GM19467 (cell line): Measurements from ENCODE around the gene PCDHB8.
"Not testable (repeated sequence)": the region's sequence is repeated elsewhere in the genome, so short reads cannot be mapped to it uniquely, and the experiment has no call there.

Experiments used
- ATAC-seq: cut with Tn5 transposase; IDR thresholded peaks from one replicate; pipeline ENCODE4 v1.9.1; 2021; ENCODE audit warnings: mild to moderate bottlenecking, moderate library complexity; ENCODE audit not compliant: unreplicated experiment

The PCDHB8 gene

DNA sequence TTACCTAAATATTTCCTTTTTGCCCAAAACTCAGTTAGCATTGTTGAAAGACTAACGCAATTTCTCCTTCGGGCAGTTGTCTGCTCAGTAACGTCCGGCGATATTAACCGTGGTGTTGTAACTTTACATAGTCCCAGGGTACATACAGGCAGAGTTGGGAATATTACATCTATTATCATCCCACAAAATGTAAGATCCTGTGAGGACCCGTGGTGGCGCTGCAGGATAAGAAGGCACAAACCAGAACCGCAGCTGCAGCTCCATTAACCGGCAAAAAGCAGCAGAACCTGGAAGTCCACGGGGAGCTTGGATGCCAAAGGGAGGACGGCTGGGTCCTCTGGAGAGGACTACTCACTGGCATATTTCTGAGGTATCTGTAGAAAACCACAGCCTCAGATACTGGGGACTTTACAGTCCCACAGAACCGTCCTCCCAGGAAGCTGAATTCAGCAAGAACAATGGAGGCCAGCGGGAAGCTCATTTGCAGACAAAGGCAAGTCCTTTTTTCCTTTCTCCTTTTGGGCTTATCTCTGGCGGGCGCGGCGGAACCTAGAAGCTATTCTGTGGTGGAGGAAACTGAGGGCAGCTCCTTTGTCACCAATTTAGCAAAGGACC lies at the start of gene PCDHB8:
Gene PCDHB8 (plus strand): TSS at position 214 of the 615 bp plus-strand sequence. CDS start 245 bp downstream, at position 459.
- ATAC-seq = not testable (repeated sequence)

DNA sequence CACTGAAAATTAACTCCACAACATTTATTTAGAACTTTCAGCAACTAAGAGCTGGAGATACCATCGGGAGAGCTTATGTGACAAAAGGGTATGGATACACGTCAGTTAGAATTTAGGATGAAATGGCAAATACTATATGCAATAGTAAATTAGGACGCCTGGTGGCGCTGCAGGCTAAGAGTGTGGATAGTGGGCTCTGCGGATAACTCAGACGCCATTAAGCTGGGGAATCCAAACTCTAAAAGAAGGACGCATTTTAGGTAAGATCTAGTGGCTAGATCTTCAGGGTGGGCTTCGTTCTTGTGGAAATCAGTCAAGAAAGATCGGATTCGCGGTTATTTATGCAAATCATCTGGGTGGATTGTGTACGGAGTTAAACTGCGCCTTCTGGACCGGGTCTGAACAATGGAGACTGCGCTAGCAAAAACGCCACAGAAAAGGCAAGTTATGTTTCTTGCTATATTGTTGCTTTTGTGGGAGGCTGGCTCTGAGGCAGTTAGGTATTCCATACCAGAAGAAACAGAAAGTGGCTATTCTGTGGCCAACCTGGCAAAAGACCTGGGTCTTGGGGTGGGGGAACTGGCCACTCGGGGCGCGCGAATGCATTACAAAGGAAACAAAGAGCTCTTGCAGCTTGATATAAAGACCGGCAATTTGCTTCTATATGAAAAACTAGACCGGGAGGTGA lies 42.4 kb upstream of the PCDHB8 start, which contains the start of gene PCDHB5:
Gene PCDHB5 (plus strand): TSS at position 177 of the 688 bp plus-strand sequence. CDS start 229 bp downstream, at position 406.
- ATAC-seq = no peak

DNA sequence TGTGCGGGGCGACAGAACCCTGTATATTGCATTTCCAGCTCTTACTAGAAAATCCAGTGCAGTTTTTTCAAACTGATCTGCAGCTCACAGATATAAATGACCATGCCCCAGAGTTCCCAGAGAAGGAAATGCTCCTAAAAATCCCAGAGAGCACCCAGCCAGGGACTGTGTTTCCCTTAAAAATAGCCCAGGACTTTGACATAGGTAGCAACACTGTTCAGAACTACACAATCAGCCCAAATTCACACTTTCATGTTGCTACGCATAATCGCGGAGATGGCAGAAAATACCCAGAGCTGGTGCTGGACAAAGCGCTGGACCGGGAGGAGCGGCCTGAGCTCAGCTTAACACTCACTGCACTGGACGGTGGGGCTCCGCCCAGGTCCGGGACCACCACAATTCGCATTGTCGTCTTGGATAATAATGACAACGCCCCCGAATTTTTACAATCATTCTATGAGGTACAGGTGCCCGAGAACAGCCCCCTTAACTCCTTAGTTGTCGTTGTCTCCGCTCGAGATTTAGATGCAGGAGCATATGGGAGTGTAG lies 41.8 kb upstream of the PCDHB8 start:
- ATAC-seq = no peak

DNA sequence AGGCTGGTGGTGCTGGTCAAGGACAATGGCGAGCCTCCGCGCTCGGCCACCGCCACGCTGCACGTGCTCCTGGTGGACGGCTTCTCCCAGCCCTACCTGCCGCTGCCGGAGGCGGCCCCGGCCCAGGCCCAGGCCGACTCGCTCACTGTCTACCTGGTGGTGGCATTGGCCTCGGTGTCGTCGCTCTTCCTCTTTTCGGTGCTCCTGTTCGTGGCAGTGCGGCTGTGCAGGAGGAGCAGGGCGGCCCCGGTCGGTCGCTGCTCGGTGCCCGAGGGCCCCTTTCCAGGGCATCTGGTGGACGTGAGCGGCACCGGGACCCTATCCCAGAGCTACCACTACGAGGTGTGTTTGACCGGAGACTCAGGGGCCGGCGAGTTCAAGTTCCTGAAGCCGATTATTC lies 40.2 kb upstream of the PCDHB8 start:
- not testable (repeated sequence) for ATAC-seq

DNA sequence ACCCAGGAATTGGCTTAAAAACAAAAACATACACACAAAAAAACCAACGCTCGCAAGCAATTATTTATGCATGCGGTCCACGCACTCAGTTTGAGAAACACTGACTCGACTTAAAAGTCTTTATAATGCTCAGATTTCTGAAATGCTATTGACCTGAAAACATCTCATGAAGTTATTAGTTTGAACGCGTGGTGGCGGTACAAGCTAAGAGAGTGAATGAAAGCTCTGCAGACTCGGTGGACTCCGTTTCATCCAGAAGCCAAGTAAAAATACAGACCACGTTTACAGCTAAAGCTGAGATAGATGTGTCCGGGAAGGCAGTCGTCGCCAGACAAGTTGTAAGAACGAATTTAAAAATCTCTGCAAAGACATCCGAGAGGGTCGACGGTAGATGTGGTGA lies 27.8 kb upstream of the PCDHB8 start, which contains the start of gene PCDHB6:
Gene PCDHB6 (plus strand): TSS at position 246 of the 400 bp plus-strand sequence. CDS start 201 bp downstream, outside the sequence.
- no peak for ATAC-seq

DNA sequence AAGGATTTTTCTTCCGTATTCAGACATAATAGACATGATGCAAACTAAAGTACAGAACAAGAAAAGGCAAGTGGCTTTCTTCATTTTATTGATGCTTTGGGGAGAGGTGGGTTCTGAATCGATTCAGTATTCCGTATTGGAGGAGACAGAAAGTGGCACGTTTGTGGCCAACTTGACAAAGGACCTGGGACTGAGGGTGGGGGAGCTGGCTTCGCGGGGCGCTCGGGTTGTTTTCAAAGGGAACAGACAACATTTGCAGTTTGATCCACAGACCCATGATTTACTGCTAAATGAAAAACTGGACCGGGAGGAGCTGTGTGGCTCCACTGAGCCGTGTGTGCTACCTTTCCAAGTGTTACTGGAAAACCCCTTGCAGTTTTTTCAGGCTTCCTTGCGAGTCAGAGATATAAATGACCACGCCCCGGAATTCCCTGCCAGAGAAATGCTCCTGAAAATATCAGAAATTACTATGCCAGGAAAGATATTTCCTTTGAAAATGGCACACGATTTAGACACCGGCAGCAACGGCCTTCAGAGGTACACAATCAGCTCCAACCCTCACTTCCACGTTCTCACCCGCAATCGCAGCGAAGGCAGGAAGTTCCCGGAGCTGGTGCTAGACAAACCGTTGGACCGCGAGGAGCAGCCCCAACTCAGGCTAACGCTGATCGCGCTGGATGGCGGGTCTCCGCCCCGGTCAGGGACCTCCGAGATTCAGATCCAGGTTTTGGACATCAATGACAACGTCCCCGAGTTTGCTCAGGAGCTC lies 27.2 kb upstream of the PCDHB8 start:
- ATAC-seq = no peak

DNA sequence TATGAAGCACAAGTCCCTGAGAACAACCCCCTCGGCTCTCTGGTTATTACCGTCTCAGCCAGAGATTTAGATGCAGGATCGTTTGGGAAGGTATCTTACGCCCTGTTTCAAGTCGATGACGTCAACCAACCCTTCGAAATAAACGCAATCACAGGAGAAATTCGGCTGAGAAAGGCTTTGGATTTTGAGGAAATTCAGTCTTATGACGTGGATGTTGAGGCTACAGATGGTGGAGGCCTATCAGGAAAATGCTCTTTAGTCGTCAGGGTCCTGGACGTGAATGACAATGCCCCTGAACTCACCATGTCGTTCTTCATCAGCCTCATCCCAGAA lies 26.6 kb upstream of the PCDHB8 start:
- no peak for ATAC-seq

DNA sequence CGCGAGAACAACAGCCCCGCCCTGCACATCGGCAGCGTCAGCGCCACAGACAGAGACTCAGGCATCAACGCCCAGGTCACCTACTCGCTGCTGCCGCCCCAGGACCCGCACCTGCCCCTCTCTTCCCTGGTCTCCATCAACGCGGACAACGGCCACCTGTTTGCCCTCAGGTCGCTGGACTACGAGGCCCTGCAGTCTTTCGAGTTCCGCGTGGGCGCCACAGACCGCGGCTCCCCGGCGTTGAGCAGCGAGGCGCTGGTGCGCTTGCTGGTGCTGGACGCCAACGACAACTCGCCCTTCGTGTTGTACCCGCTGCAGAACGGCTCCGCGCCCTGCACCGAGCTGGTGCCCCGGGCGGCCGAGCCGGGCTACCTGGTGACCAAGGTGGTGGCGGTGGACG lies 26.0 kb upstream of the PCDHB8 start:
- ATAC-seq = not testable (repeated sequence)

DNA sequence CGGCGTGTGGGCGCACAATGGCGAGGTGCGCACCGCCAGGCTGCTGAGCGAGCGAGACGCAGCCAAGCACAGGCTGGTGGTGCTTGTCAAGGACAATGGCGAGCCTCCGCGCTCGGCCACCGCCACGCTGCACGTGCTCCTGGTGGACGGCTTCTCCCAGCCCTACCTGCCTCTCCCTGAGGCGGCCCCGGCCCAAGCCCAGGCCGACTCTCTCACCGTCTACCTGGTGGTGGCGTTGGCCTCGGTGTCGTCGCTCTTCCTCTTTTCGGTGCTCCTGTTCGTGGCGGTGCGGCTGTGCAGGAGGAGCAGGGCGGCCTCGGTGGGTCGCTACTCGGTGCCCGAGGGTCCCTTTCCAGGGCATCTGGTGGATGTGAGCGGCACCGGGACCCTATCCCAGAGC lies 25.5 kb upstream of the PCDHB8 start:
- not testable (repeated sequence) for ATAC-seq

DNA sequence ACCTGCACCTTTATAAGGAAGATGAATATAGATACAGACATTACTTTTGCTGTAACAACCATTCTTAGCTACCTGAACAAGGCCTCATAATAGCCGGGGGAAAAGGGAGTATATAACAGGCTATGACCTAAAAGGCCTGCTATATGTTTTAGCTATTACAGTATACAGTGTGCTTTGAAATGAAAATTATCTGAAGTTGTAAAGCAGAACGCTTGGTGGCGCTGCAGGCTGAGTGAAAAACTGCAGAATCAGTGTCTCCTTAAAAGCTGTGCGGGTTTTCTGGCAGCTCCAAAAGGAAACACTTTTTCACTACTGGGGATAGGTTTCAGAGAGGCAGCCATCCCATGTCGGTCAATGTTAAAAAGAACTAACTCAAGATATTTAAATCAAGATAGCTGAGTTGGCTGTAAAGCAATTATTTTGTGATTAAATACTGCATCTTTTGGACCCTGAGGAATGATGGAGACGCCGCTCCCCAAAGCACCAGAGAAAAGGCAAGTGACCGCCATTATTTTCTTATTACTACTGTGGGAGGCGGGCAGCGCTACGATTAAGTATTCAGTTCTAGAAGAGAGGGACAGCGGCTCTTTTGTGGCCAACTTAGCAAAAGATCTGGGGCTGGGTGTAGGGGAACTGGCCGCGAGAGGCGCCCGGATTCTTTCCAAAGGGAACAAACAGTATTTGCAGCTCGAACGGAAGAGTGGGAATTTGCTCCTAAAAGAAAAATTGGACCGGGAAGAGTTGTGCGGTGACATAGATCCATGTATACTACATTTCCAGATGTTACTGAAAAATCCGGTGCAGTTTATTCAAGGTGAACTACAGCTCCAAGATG lies 21.8 kb upstream of the PCDHB8 start:
- ATAC-seq = no peak

DNA sequence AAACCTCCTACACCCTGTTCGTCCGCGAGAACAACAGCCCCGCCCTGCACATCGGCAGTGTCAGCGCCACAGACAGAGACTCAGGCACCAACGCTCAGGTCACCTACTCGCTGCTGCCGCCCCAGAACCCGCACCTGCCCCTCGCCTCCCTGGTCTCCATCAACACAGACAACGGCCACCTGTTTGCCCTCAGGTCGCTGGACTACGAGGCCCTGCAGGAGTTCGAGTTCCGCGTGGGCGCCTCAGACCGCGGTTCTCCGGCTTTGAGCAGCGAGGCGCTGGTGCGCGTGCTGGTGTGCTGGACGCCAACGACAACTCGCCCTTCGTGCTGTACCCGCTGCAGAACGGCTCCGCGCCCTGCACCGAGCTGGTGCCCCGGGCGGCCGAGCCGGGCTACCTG lies 20.2 kb upstream of the PCDHB8 start:
- ATAC-seq = not testable (repeated sequence)

DNA sequence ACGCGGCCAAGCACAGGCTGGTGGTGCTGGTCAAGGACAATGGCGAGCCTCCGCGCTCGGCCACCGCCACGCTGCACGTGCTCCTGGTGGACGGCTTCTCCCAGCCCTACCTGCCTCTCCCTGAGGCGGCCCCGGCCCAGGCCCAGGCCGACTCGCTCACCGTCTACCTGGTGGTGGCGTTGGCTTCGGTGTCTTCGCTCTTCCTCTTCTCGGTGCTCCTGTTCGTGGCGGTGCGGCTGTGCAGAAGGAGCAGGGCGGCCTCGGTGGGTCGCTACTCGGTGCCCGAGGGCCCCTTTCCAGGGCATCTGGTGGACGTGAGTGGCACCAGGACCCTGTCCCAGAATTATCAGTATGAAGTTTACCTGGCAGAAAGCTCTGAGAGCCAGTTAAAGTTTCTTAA lies 19.7 kb upstream of the PCDHB8 start:
- not testable (repeated sequence) for ATAC-seq

DNA sequence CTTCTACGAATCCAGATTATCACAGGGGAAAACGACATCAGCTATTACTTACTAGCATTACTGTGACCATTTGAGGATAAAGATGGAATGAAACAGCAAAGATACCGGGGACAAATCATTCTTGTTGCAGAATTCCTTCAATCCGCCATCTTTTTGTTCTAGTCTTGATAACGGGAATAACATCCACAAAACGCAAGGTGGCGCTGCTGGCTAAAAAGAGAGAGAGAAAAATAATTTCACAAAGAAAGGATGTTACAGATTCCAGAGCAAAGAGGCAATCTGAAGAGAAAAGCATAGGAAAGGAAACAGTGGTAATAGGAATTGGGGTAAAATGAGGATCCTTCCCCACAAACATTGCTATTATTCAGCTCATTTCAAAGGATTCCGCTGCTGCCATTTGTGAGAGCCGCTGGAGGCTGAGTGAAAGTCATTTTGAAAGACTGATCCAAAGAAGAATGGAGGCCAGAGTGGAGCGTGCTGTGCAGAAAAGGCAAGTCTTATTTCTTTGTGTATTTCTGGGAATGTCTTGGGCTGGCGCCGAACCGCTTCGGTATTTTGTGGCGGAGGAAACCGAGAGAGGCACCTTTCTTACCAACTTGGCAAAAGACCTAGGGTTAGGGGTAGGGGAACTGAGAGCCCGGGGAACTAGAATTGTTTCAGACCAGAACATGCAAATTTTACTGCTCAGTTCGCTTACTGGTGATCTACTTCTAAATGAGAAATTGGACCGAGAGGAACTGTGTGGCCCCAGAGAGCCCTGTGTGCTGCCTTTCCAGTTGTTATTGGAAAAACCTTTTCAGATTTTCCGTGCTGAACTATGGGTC lies 5.0 kb upstream of the PCDHB8 start, which contains the start of gene PCDHB7:
Gene PCDHB7 (plus strand): TSS at position 264 of the 824 bp plus-strand sequence. CDS start 192 bp downstream, at position 456.
- ATAC-seq = no peak

DNA sequence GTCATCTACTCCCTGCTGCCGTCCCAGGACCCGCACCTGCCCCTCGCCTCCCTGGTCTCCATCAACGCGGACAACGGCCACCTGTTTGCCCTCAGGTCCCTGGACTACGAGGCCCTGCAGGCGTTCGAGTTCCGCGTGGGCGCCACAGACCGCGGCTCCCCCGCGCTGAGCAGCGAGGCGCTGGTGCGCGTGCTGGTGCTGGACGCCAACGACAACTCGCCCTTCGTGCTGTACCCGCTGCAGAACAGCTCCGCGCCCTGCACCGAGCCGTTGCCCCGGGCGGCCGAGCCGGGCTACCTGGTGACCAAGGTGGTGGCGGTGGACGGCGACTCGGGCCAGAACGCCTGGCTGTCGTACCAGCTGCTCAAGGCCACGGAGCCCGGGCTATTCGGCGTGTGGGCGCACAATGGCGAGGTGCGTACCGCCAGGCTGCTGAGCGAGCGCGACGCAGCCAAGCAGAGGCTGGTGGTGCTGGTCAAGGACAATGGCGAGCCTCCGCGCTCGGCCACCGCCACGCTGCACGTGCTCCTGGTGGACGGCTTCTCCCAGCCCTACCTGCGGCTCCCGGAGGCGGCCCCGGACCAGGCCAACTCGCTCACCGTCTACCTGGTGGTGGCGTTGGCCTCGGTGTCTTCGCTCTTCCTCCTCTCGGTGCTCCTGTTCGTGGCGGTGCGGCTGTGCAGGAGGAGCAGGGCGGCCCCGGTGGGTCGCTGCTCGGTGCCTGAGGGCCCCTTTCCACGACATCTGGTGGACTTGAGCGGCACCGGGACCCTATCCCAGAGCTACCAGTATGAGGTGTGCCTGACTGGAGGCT lies 3.1 kb upstream of the PCDHB8 start:
- not testable (repeated sequence) for ATAC-seq

DNA sequence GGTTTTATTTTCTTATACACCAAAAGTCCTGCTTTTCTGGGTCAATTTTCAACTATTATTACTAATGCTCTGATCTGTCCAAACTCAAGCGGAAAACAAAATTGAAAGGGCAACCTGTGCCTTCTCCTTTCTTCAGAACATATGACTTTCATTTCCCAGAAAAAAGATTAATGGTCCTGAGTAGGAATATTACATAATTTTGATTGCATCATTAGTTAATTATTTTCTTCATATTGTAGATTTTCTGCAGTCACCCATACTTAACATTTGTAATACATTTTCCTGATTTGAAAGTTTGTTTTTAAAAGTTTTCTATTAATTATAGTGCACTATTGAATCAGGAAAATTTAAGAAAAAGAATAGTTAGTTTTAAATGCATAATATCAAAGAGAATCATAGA lies 1.7 kb upstream of the PCDHB8 start:
- ATAC-seq = no peak

DNA sequence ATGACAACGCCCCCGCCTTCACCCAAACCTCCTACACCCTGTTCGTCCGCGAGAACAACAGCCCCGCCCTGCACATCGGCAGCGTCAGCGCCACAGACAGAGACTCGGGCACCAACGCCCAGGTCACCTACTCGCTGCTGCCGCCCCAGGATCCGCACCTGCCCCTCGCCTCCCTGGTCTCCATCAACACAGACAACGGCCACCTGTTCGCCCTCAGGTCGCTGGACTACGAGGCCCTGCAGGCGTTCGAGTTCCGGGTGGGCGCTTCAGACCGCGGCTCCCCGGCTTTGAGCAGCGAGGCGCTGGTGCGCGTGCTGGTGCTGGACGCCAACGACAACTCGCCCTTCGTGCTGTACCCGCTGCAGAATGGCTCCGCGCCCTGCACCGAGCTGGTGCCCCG lies 1.8 kb downstream of the PCDHB8 start:
- not testable (repeated sequence) for ATAC-seq

DNA sequence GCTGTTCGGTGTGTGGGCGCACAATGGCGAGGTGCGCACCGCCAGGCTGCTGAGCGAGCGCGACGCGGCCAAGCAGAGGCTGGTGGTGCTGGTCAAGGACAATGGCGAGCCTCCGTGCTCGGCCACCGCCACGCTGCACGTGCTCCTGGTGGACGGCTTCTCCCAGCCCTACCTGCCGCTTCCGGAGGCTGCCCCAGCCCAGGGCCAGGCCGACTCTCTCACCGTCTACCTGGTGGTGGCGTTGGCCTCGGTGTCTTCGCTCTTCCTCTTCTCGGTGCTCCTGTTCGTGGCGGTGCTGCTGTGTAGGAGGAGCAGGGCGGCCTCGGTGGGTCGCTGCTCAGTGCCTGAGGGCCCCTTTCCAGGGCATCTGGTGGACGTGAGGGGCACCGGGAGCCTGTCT lies 2.3 kb downstream of the PCDHB8 start:
- ATAC-seq = not testable (repeated sequence)

DNA sequence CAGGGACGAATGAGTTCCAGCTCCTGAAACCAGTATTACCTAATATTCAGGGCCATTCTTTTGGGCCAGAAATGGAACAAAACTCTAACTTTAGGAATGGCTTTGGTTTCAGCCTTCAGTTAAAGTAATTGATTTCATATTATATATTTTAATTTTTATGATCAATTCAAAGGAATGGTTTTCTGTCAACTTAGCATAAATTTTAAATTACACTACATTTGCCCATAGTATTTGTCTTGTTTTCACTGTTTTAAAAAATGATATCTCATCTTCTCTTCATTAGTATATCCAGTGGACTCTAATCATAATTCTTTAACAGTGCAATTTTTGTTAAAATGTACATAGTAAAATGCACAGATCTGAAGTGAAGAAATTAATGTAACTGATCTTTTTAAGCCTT lies 2.7 kb downstream of the PCDHB8 start:
- no peak for ATAC-seq

DNA sequence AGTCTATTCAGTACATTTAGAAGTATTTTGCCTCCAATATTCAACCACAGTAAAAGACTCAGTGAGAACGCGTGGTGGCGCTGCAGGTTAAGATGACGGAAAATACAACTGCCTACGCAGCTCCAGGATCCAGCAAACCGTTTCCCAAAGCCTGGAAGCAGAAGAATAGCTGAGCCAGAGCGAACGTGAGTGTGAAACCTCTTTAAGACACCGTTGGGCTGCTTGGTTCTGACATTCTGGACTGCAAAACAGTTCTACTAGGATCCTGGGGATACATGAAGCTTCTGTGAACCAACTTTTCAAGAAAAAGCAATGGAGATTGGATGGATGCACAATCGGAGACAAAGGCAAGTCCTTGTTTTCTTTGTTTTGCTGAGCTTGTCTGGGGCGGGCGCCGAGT lies 4.7 kb downstream of the PCDHB8 start, which contains the start of gene PCDHB16:
Gene PCDHB16 (plus strand): TSS at position 140 of the 400 bp plus-strand sequence. CDS start 173 bp downstream, at position 313.
- ATAC-seq = no peak
